ENCODE measurements around the gene CFAP52.

GRCh38 chr17:9557857-9558256 is 18.6 kb upstream of the CFAP52 start:
- TF ChIP-seq CTCF (IDR thresholded peaks at IDR 0.05) (no peak), POLR2A (IDR thresholded peaks at IDR 0.05) (no peak)

Measured in sigmoid colon (tissue), 3 donors.